HFF-Myc (cell line): ENCODE results near the gene WNK2.

Source experiments
- DNase-seq: peaks from one replicate; pipeline ENCODE4 v3.0.0-alpha.2; 2011; ENCODE audit warnings: low read depth; ENCODE audit errors: extremely low read depth
- H3K4me3 ChIP-seq: replicated peaks from 2 replicates; pipeline ENCODE4 v1.5.1; 2011; ENCODE audit warnings: low read depth, mild to moderate bottlenecking, control low read depth, low read length
- CTCF ChIP-seq: IDR thresholded peaks from 2 replicates; pipeline ENCODE4 v1.5.1; 2012; ENCODE audit warnings: mild to moderate bottlenecking, low read depth, low read length, control low read depth; ENCODE audit errors: missing control alignments

WNK2 gene

DNA sequence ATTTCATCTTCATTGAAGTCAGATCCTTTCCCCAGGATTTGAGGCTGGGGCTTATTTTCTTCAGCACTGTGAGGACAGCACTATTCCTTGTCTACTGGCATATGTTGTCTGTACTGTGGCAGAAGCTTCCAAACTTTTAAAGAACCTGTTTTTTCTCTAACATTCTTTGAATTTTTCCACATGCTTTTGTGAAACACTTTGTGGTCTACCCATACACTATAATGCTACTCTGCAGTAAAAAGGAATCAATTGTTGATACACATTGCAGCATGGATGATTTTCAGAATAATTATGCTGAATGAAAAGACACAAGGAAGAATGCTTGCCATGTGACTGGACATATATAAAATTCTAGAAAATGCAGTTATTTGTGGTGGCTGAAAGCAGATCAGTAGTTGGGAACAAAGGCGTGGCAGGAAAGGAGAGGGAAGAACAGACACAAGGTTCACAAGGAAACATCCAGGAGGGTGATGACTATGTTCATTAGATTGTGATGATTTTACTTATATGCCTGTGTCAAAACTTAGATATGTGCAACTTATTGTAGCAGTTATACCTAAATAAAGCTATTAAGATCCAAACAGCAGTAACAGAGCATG is 96.8 kb downstream of the WNK2 start:
- no peak for DNase-seq
- no peak overlapping the region for H3K4me3 ChIP-seq
- no peak for TF ChIP-seq CTCF

DNA sequence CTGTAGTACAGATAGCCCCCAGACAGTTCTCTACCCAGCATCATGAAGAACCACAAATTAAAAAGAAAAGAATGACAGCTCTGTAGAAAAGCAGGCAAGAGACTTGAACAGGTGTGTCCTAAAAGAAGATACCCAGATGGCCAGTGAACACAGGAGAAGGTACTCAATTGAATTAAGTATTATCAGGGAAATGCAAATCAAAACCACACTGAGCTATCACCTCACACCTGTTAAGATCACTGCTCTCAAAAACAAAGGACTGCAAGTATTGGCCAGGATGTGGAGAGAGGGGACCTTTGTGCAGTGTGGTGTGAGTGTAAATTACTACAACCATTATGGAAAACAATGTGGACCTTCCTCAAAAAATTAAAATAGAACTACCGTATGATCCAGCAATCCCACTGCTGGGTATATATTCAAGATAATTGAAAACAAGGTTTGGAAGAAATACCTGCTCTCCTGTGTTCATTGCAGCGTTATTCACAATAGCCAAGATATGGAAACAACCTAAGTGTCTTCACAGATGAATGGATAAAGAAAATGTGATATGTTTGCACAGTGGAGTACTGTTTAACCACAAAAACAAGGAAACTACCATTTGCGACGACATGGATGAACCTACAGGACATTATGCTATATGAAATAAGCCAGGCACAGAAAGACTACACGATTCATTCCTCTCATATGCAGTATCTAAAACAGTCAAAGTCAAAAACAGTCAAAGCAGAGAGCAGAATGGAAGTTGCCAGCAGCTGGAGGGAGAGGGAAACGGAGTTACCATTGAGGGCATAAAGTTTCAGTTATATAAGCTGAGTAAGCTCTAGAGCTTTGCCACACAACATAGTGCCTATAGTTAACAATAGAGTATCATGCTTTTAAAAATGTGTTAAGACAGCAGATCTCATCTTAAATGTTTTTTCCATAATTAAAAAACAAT is 102.6 kb downstream of the WNK2 start:
- TF ChIP-seq CTCF, result no peak
- no peak for DNase-seq
- no peak overlapping the region for H3K4me3 ChIP-seq

GRCh38 chr9:93287189-93287552 is 103.2 kb downstream of the WNK2 start:
- TF ChIP-seq CTCF, result no peak
- H3K4me3 ChIP-seq, result no peak overlapping the region
- no peak for DNase-seq

- H3K4me3 ChIP-seq, result no peak overlapping the region
- no peak for DNase-seq
- TF ChIP-seq CTCF, result no peak
These were observed 103.7 kb downstream of the WNK2 start for GRCh38 chr9:93287593-93287992.

DNA sequence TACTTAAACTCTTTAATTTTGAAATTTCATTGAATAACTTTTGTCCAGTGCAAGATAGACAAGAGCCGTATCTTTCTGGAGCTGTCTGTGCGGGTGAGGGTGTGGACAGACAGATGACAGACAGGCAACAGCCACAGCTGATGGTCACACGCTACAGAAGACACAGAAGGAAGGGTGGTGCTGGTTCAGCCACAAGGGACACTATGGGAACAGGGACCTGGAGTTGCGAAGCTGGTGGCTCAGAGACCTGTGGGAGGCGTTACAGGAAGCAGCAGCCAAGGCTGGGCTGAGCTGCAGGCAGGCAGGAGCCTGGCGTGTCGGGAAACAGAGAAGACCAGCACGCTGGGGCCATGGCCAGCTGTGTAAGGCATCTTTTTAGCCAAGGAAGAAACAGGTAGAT is 104.4 kb downstream of the WNK2 start:
- no peak for TF ChIP-seq CTCF
- DNase-seq, result no peak
- no peak overlapping the region for H3K4me3 ChIP-seq

GRCh38 chr9:93288891-93289883 is 105.2 kb downstream of the WNK2 start:
- no peak for TF ChIP-seq CTCF
- H3K4me3 ChIP-seq, result no peak overlapping the region
- DNase-seq, result no peak
